OCI-LY1 (cell line): Measurements from ENCODE around the gene CYP11A1.

Experiments used
- H2AFZ ChIP-seq: fragments of 200-600 bp; sonication (generic), shearing (Covaris generic); 2 replicates; pipeline ENCODE4 v1.6.0; 2014; ENCODE audit warnings: antibody characterized with exemption, mild to moderate bottlenecking, low read length
- H3F3A ChIP-seq: fragments of 200-600 bp; sonication (generic), shearing (Covaris generic); 2 replicates; pipeline ENCODE4 v1.6.0; 2014; ENCODE audit warnings: mild to moderate bottlenecking, antibody characterized with exemption, low read length, moderate library complexity; ENCODE audit not compliant: insufficient read depth
- H3K27ac ChIP-seq: fragments of 200-600 bp; sonication (generic); 2 replicates; pipeline ENCODE4 v1.5.1; 2014; ENCODE audit warnings: low read length, mixed run types, mild to moderate bottlenecking, low read depth; ENCODE audit not compliant: poor library complexity, severe bottlenecking
- H3K27me3 ChIP-seq: fragments of 200-600 bp; sonication (generic); 2 replicates; pipeline ENCODE4 v1.6.0; 2014; ENCODE audit warnings: antibody characterized with exemption, mild to moderate bottlenecking, low read length, moderate library complexity; ENCODE audit not compliant: insufficient read depth
- H3K36me3 ChIP-seq: fragments of 200-600 bp; sonication (generic); 2 replicates; pipeline ENCODE4 v1.6.1; 2014; ENCODE audit warnings: mild to moderate bottlenecking, antibody characterized with exemption, low read length, moderate library complexity, mixed read lengths; ENCODE audit not compliant: insufficient read depth
- H3K4me1 ChIP-seq: fragments of 200-600 bp; sonication (generic); 2 replicates; pipeline ENCODE4 v1.5.1; 2014; ENCODE audit warnings: mild to moderate bottlenecking, low read length, moderate library complexity; ENCODE audit not compliant: insufficient read depth, severe bottlenecking
- H3K4me2 ChIP-seq: fragments of 200-600 bp; sonication (generic), shearing (Covaris generic); 2 replicates; pipeline ENCODE4 v1.6.1; 2014; ENCODE audit warnings: low read length
- H3K4me3 ChIP-seq: fragments of 200-600 bp; sonication (generic); 2 replicates; pipeline ENCODE4 v1.5.1; 2014; ENCODE audit warnings: low read length, low read depth, mild to moderate bottlenecking, mixed read lengths; ENCODE audit not compliant: poor library complexity, severe bottlenecking
- H3K79me2 ChIP-seq: fragments of 200-600 bp; shearing (Covaris generic); 2 replicates; pipeline ENCODE4 v1.6.1; 2016; ENCODE audit warnings: mixed run types, low read length, mixed read lengths; ENCODE audit not compliant: insufficient read depth
- H3K9ac ChIP-seq: fragments of 200-600 bp; sonication (generic), shearing (Covaris generic); 2 replicates; pipeline ENCODE4 v1.6.1; 2014; ENCODE audit warnings: mild to moderate bottlenecking, low read length, mixed read lengths
- H3K9me2 ChIP-seq: fragments of 200-600 bp; sonication (generic), shearing (Covaris generic); 2 replicates; pipeline ENCODE4 v1.6.1; 2014; ENCODE audit warnings: low read depth, mild to moderate bottlenecking, low read length, mixed read lengths
- H3K9me3 ChIP-seq: fragments of 200-600 bp; shearing (Covaris generic); 2 replicates; pipeline ENCODE4 v1.6.1; 2014; ENCODE audit warnings: low read length, mixed read lengths
- H4K20me1 ChIP-seq: fragments of 200-600 bp; sonication (generic), shearing (Covaris generic); 2 replicates; pipeline ENCODE4 v1.6.0; 2016; ENCODE audit warnings: mild to moderate bottlenecking, low read length; ENCODE audit not compliant: insufficient read depth
- EZH2 ChIP-seq: fragments of 200-600 bp; sonication (generic), shearing (Covaris generic); IDR thresholded peaks from 2 replicates; pipeline ENCODE4 v1.8.0; 2017; ENCODE audit warnings: borderline replicate concordance, mixed run types, mild to moderate bottlenecking, antibody characterized with exemption, low read length, moderate library complexity, mixed read lengths
- TF ChIP-seq, protein P1 (sequence below): fragments of 200-600 bp; sonication (generic), shearing (Covaris generic); IDR thresholded peaks from 2 replicates; pipeline ENCODE4 v1.5.1; 2017; ENCODE audit warnings: mild to moderate bottlenecking, antibody characterized with exemption, low read length, moderate library complexity, mixed read lengths

The CYP11A1 gene

DNA sequence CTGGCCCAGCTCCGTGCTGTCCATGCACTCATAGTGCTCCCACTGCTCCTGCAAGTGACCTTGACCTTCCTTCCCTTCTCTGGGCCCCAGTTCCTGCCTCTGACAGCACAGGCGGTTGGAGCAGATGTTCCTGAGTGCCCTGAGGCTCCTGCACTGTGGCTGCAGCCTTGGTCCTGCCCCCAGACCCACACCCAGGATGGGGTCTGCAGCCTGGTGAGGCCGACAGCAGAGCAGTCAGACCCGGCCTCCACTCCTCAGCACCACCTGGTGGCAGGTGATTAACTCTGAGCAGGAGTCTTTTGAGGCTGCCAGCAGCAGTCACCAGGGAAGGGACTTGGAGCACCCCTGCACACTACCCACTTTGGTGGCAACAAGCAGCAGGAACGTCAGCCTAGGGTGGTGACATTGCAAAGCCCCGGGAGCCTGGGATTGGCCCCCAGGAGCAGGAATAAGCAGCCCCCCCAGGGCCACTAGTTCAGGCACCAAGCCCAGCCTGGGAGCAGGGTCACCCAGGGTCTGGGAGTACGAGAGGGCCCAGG is 64.6 kb downstream of the CYP11A1 start:
- Histone ChIP-seq H3K9me2 (no peaks in the 10 kb centered on the region), H3K9ac (no peak overlapping the region), H3K9me3 (no peaks in the 10 kb centered on the region), H3K79me2 (no peaks in the 10 kb centered on the region), H3K36me3 (no peaks in the 10 kb centered on the region), H4K20me1 (no peaks in the 10 kb centered on the region), H3K4me2 (no peak overlapping the region), H3K27ac (no peak overlapping the region), H3F3A (no peaks in the 10 kb centered on the region), H3K4me1 (no peaks in the 10 kb centered on the region), H2AFZ (no peak overlapping the region), H3K4me3 (no peak overlapping the region), H3K27me3 (no peaks in the 10 kb centered on the region)
- no peak for TF ChIP-seq EZH2
- TF ChIP-seq, protein P1, sequence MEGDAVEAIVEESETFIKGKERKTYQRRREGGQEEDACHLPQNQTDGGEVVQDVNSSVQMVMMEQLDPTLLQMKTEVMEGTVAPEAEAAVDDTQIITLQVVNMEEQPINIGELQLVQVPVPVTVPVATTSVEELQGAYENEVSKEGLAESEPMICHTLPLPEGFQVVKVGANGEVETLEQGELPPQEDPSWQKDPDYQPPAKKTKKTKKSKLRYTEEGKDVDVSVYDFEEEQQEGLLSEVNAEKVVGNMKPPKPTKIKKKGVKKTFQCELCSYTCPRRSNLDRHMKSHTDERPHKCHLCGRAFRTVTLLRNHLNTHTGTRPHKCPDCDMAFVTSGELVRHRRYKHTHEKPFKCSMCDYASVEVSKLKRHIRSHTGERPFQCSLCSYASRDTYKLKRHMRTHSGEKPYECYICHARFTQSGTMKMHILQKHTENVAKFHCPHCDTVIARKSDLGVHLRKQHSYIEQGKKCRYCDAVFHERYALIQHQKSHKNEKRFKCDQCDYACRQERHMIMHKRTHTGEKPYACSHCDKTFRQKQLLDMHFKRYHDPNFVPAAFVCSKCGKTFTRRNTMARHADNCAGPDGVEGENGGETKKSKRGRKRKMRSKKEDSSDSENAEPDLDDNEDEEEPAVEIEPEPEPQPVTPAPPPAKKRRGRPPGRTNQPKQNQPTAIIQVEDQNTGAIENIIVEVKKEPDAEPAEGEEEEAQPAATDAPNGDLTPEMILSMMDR: peak; percentile 54

DNA sequence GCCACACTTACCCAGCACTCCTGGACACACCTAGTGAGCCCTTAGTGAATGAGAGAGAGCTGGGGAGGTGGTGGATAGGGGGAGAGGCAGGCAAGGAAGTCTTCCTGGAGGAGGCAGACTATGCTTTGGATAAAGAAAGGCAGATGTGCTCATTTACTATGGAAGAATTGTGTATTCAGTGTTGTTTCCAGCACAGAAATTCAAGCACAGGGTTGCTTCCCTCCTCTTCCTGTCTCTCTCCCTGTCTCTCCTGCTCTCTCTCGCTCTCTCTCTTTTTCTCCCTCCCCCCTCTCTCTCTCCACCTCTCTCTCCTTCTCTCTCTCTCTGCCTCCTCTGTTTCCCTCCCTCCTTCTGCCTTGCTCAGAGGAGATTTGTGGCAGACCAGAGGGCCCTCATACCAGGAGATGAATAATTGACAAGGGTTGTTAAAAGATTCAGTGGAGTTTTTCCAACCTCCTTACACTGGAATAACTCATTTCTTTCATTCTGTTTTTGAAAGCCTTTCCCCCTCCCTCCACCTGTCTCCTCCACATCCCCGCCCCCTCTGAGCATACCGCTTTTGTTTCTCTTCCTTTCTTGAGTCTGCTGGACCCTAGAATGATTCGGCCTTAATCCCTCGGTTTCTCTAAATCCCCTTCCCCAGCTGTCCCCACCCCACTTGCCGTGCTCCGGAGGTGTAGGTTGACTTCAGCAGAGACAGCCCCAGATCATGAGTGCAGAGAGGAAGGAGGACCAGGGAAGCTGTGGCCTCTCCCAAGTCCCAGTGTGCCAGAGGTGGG is 65.7 kb downstream of the CYP11A1 start:
- Histone ChIP-seq H3K9me2 (no peaks in the 10 kb centered on the region), H3K36me3 (no peaks in the 10 kb centered on the region), H3K79me2 (no peaks in the 10 kb centered on the region), H3K27me3 (no peaks in the 10 kb centered on the region), H3K27ac (no peak overlapping the region), H3K4me3 (no peak overlapping the region), H4K20me1 (no peaks in the 10 kb centered on the region), H3K4me2 (no peak overlapping the region), H2AFZ (no peak overlapping the region), H3K9ac (no peak overlapping the region), H3K9me3 (no peaks in the 10 kb centered on the region), H3K4me1 (no peaks in the 10 kb centered on the region), H3F3A (no peaks in the 10 kb centered on the region)
- TF ChIP-seq EZH2: no peak
- TF ChIP-seq, protein P1: no peak

DNA sequence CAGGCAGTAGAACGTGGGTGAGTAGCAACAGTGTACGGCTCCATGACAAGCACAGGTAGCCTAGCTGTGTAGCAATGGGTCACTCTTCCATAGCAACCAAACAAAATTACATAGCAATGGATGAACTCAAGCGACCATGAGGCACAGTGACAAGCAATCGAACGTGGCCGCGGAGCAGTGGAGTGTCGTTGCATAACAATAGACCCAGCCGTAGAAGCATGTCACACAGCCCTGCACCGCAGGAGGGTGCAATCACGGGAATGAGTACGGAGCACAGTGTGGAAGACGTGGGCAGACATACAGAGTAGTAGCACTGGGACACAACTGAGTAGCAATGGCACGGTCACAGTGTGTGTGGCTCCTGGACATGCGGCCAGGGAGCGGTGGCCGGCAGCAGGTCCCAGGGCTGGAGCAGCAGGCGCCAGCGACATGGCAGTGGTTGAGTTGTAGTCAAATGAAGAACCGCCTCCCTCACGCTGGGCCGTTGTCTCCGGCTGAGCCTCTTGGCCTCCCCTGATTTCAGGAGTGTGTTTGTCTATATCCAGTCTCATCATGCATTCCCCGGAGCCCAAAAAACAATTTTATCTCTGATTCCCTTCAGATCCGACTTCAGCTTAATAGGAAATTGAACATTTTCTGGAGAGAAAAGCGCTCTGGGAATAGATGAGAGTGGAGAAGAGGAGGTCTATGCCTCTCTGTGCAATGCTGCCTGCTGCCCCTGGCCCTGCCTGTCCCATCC is 67.2 kb downstream of the CYP11A1 start:
- no peak overlapping the region for H3K4me2 ChIP-seq
- H2AFZ ChIP-seq: no peak overlapping the region
- no peaks in the 10 kb centered on the region for H3K9me2 ChIP-seq
- no peak overlapping the region for H3K4me3 ChIP-seq
- no peaks in the 10 kb centered on the region for H3K79me2 ChIP-seq
- no peak overlapping the region for H3K27ac ChIP-seq
- H3K4me1 ChIP-seq: no peaks in the 10 kb centered on the region
- TF ChIP-seq EZH2: no peak
- TF ChIP-seq, protein P1: no peak
- no peaks in the 10 kb centered on the region for H3K36me3 ChIP-seq
- H3K9me3 ChIP-seq: no peaks in the 10 kb centered on the region
- no peaks in the 10 kb centered on the region for H4K20me1 ChIP-seq
- no peaks in the 10 kb centered on the region for H3K27me3 ChIP-seq
- no peak overlapping the region for H3K9ac ChIP-seq
- no peaks in the 10 kb centered on the region for H3F3A ChIP-seq
